ENCODE data around the gene AFP.

Gene AFP

GRCh38 chr4:73410916-73411730, 24.9 kb upstream of the AFP start:
- H3K4me3 ChIP-seq (ENCODE audit: low read depth, low read length), result no peak overlapping the region
- no peaks in the 10 kb centered on the region for H3K79me1 ChIP-seq (ENCODE audit: low read length)
- H3K14ac ChIP-seq (ENCODE audit: low read length), result no peak overlapping the region
- DNase-seq, result no peak
- H4K12ac ChIP-seq (ENCODE audit: low read depth, low read length), result no peak overlapping the region
- no peak overlapping the region for H3K9ac ChIP-seq (ENCODE audit: low read length)
- H3K36me3 ChIP-seq (ENCODE audit: control insufficient read depth in 1 of 2, insufficient read depth in 2 of 2, low read length in 2 of 2), result no peaks in the 10 kb centered on the region
- H3K4me2 ChIP-seq (ENCODE audit: low read length), result no peak overlapping the region
- no peaks in the 10 kb centered on the region for H3K4me1 ChIP-seq (ENCODE audit: control insufficient read depth in 1 of 2, insufficient read depth in 2 of 2, low read length in 2 of 2)
- no peaks in the 10 kb centered on the region for H3K79me2 ChIP-seq (ENCODE audit: control insufficient read depth, insufficient read depth, low read length, poor library complexity)
- H4K91ac ChIP-seq (ENCODE audit: low read depth, low read length), result no peak overlapping the region
- H3K27me3 ChIP-seq (ENCODE audit: insufficient read depth, low read length), result no peaks in the 10 kb centered on the region
- no peak overlapping the region for H2BK5ac ChIP-seq (ENCODE audit: low read depth, low read length, poor library complexity)
- no peak overlapping the region for H3K18ac ChIP-seq (ENCODE audit: low read length)
- H2BK12ac ChIP-seq (ENCODE audit: low read length), result no peak overlapping the region
- no peaks in the 10 kb centered on the region for H3K9me3 ChIP-seq (ENCODE audit: insufficient read depth, low read depth, low read length)
- WGBS (ENCODE audit: extremely low coverage, insufficient coverage, insufficient read length), result no CpG with 5 or more reads among the region's 3 CpGs
- H3K4ac ChIP-seq (ENCODE audit: low read depth, low read length), result no peak overlapping the region
- no peak overlapping the region for H3K27ac ChIP-seq (ENCODE audit: low read depth, low read length)
- no peak overlapping the region for H4K8ac ChIP-seq (ENCODE audit: low read depth, low read length)
- H2AK5ac ChIP-seq (ENCODE audit: low read length), result no peak overlapping the region
- H3K23ac ChIP-seq (ENCODE audit: low read length), result no peak overlapping the region
- H2AFZ ChIP-seq (ENCODE audit: insufficient read depth, low read length, poor library complexity), result no peak overlapping the region
- no peak overlapping the region for H2BK120ac ChIP-seq (ENCODE audit: insufficient read depth, low read length, poor library complexity)

GRCh38 chr4:73411731-73412414, 24.1 kb upstream of the AFP start:
- Histone ChIP-seq H4K12ac (ENCODE audit: low read depth, low read length) (no peak overlapping the region), H4K91ac (ENCODE audit: low read depth, low read length) (no peak overlapping the region), H3K27me3 (ENCODE audit: insufficient read depth, low read length) (no peaks in the 10 kb centered on the region), H3K79me1 (ENCODE audit: low read length) (no peaks in the 10 kb centered on the region), H2BK12ac (ENCODE audit: low read length) (no peak overlapping the region), H2BK120ac (ENCODE audit: insufficient read depth, low read length, poor library complexity) (no peak overlapping the region), H3K36me3 (ENCODE audit: control insufficient read depth in 1 of 2, insufficient read depth in 2 of 2, low read length in 2 of 2) (no peaks in the 10 kb centered on the region), H3K4ac (ENCODE audit: low read depth, low read length) (no peak overlapping the region), H3K79me2 (ENCODE audit: control insufficient read depth, insufficient read depth, low read length, poor library complexity) (no peaks in the 10 kb centered on the region), H3K9me3 (ENCODE audit: insufficient read depth, low read depth, low read length) (no peaks in the 10 kb centered on the region), H3K23ac (ENCODE audit: low read length) (peak overlapping the region; percentile 85), H3K4me2 (ENCODE audit: low read length) (no peak overlapping the region), H2BK5ac (ENCODE audit: low read depth, low read length, poor library complexity) (no peak overlapping the region), H3K27ac (ENCODE audit: low read depth, low read length) (no peak overlapping the region), H3K9ac (ENCODE audit: low read length) (peak overlapping the region; percentile 63), H4K8ac (ENCODE audit: low read depth, low read length) (no peak overlapping the region), H2AFZ (ENCODE audit: insufficient read depth, low read length, poor library complexity) (no peak overlapping the region), H3K4me3 (ENCODE audit: low read depth, low read length) (no peak overlapping the region), H3K4me1 (ENCODE audit: control insufficient read depth in 1 of 2, insufficient read depth in 2 of 2, low read length in 2 of 2) (no peaks in the 10 kb centered on the region), H3K14ac (ENCODE audit: low read length) (no peak overlapping the region), H3K18ac (ENCODE audit: low read length) (no peak overlapping the region), H2AK5ac (ENCODE audit: low read length) (no peak overlapping the region)
- DNase-seq, result no peak
- WGBS (ENCODE audit: extremely low coverage, insufficient coverage, insufficient read length), result no CpG with 5 or more reads among the region's 8 CpGs

- Histone ChIP-seq H3K4me1 (ENCODE audit: control insufficient read depth in 1 of 2, insufficient read depth in 2 of 2, low read length in 2 of 2) (no peaks in the 10 kb centered on the region), H2BK5ac (ENCODE audit: low read depth, low read length, poor library complexity) (no peak overlapping the region), H3K4me2 (ENCODE audit: low read length) (no peak overlapping the region), H3K36me3 (ENCODE audit: control insufficient read depth in 1 of 2, insufficient read depth in 2 of 2, low read length in 2 of 2) (no peaks in the 10 kb centered on the region), H2BK120ac (ENCODE audit: insufficient read depth, low read length, poor library complexity) (no peak overlapping the region), H3K27me3 (ENCODE audit: insufficient read depth, low read length) (no peaks in the 10 kb centered on the region), H3K14ac (ENCODE audit: low read length) (no peak overlapping the region), H2AFZ (ENCODE audit: insufficient read depth, low read length, poor library complexity) (no peak overlapping the region), H3K23ac (ENCODE audit: low read length) (no peak overlapping the region), H2BK12ac (ENCODE audit: low read length) (no peak overlapping the region), H4K91ac (ENCODE audit: low read depth, low read length) (no peak overlapping the region), H3K9me3 (ENCODE audit: insufficient read depth, low read depth, low read length) (no peaks in the 10 kb centered on the region), H3K9ac (ENCODE audit: low read length) (no peak overlapping the region), H4K12ac (ENCODE audit: low read depth, low read length) (no peak overlapping the region), H3K4ac (ENCODE audit: low read depth, low read length) (no peak overlapping the region), H3K79me1 (ENCODE audit: low read length) (no peaks in the 10 kb centered on the region), H3K79me2 (ENCODE audit: control insufficient read depth, insufficient read depth, low read length, poor library complexity) (no peaks in the 10 kb centered on the region), H3K18ac (ENCODE audit: low read length) (no peak overlapping the region), H4K8ac (ENCODE audit: low read depth, low read length) (no peak overlapping the region), H3K27ac (ENCODE audit: low read depth, low read length) (no peak overlapping the region), H3K4me3 (ENCODE audit: low read depth, low read length) (no peak overlapping the region), H2AK5ac (ENCODE audit: low read length) (no peak overlapping the region)
- DNase-seq, result no peak
- no CpG with 5 or more reads among the region's 4 CpGs for WGBS (ENCODE audit: extremely low coverage, insufficient coverage, insufficient read length)
These were observed 22.7 kb upstream of the AFP start for GRCh38 chr4:73413294-73413755.

- Histone ChIP-seq H3K4me1 (ENCODE audit: control insufficient read depth in 1 of 2, insufficient read depth in 2 of 2, low read length in 2 of 2) (no peaks in the 10 kb centered on the region), H3K18ac (ENCODE audit: low read length) (no peak overlapping the region), H3K9me3 (ENCODE audit: insufficient read depth, low read depth, low read length) (no peaks in the 10 kb centered on the region), H4K91ac (ENCODE audit: low read depth, low read length) (no peak overlapping the region), H3K4me3 (ENCODE audit: low read depth, low read length) (no peak overlapping the region), H2AK5ac (ENCODE audit: low read length) (no peak overlapping the region), H3K27me3 (ENCODE audit: insufficient read depth, low read length) (no peaks in the 10 kb centered on the region), H3K36me3 (ENCODE audit: control insufficient read depth in 1 of 2, insufficient read depth in 2 of 2, low read length in 2 of 2) (no peaks in the 10 kb centered on the region), H3K79me2 (ENCODE audit: control insufficient read depth, insufficient read depth, low read length, poor library complexity) (no peaks in the 10 kb centered on the region), H2BK5ac (ENCODE audit: low read depth, low read length, poor library complexity) (no peak overlapping the region), H4K8ac (ENCODE audit: low read depth, low read length) (no peak overlapping the region), H4K12ac (ENCODE audit: low read depth, low read length) (no peak overlapping the region), H2BK120ac (ENCODE audit: insufficient read depth, low read length, poor library complexity) (no peak overlapping the region), H3K4ac (ENCODE audit: low read depth, low read length) (no peak overlapping the region), H3K4me2 (ENCODE audit: low read length) (no peak overlapping the region), H3K23ac (ENCODE audit: low read length) (no peak overlapping the region), H3K27ac (ENCODE audit: low read depth, low read length) (no peak overlapping the region), H2BK12ac (ENCODE audit: low read length) (no peak overlapping the region), H2AFZ (ENCODE audit: insufficient read depth, low read length, poor library complexity) (no peak overlapping the region), H3K79me1 (ENCODE audit: low read length) (no peaks in the 10 kb centered on the region), H3K14ac (ENCODE audit: low read length) (no peak overlapping the region), H3K9ac (ENCODE audit: low read length) (no peak overlapping the region)
- WGBS (ENCODE audit: extremely low coverage, insufficient coverage, insufficient read length), result no CpG with 5 or more reads among the region's 2 CpGs
- no peak for DNase-seq
These were observed 21.1 kb upstream of the AFP start for GRCh38 chr4:73414936-73415271.

Data from trophoblast cell (in vitro differentiated cells and primary cell).